SU-DHL-6 (cell line): Measurements from ENCODE around the gene LAGE3.

Experiments
- H2AFZ ChIP-seq: fragments of 200-600 bp; sonication (generic); 2 replicates; pipeline ENCODE4 v1.6.1; 2014; ENCODE audit warnings: low read depth, mild to moderate bottlenecking, moderate library complexity, mixed read lengths, antibody characterized with exemption, low read length; ENCODE audit not compliant: severe bottlenecking
- H3F3A ChIP-seq: fragments of 200-600 bp; shearing (Covaris generic); 2 replicates; pipeline ENCODE4 v1.6.0; 2016; ENCODE audit warnings: antibody characterized with exemption, mild to moderate bottlenecking; ENCODE audit not compliant: insufficient read depth
- H3K27ac ChIP-seq: fragments of 200-600 bp; sonication (generic); 2 replicates; pipeline ENCODE4 v1.5.1; 2016; ENCODE audit warnings: low read depth, mild to moderate bottlenecking, low read length, moderate library complexity, mixed read lengths
- H3K27me3 ChIP-seq: fragments of 200-600 bp; sonication (generic), shearing (Covaris generic); 2 replicates; pipeline ENCODE4 v1.6.0; 2014; ENCODE audit warnings: mild to moderate bottlenecking, low read length
- H3K36me3 ChIP-seq: fragments of 200-600 bp; sonication (generic); 2 replicates; pipeline ENCODE4 v1.6.1; 2014; ENCODE audit warnings: mild to moderate bottlenecking, low read length, mixed read lengths
- H3K4me2 ChIP-seq: fragments of 300-600, 200-600 bp; shearing (Covaris generic), sonication (generic); 2 replicates; pipeline ENCODE4 v1.6.0; 2014; ENCODE audit warnings: low read length, low read depth, mild to moderate bottlenecking; ENCODE audit not compliant: poor library complexity, severe bottlenecking
- H3K4me3 ChIP-seq: fragments of 200-600 bp; sonication (generic); 2 replicates; pipeline ENCODE4 v1.5.1; 2014; ENCODE audit warnings: antibody characterized with exemption, low read length, mild to moderate bottlenecking, mixed read lengths; ENCODE audit not compliant: insufficient read depth, poor library complexity, severe bottlenecking
- H3K79me2 ChIP-seq: fragments of 200-600 bp; sonication (generic); 2 replicates; pipeline ENCODE4 v1.6.1; 2014; ENCODE audit warnings: mild to moderate bottlenecking, low read length, moderate library complexity; ENCODE audit not compliant: insufficient read depth
- H3K9ac ChIP-seq: fragments of 200-600 bp; sonication (generic); 2 replicates; pipeline ENCODE4 v1.7.0; 2014; ENCODE audit warnings: mild to moderate bottlenecking, low read length
- H3K9me2 ChIP-seq: fragments of 200-600 bp; sonication (generic); replicated peaks from 2 replicates; pipeline ENCODE4 v1.6.1; 2014; ENCODE audit warnings: low read length; ENCODE audit not compliant: insufficient read depth
- H3K9me3 ChIP-seq: fragments of 200-600 bp; sonication (generic); 2 replicates; pipeline ENCODE4 v1.6.1; 2014; ENCODE audit warnings: low read length, mixed read lengths; ENCODE audit not compliant: insufficient read depth
- H4K20me1 ChIP-seq: fragments of 200-600 bp; sonication (generic); 2 replicates; pipeline ENCODE4 v1.6.1; 2014; ENCODE audit warnings: low read depth, mild to moderate bottlenecking, antibody characterized with exemption, low read length, moderate library complexity, mixed read lengths
- CTCF ChIP-seq: fragments of 200-600 bp; sonication (generic); IDR thresholded peaks from one replicate; pipeline ENCODE4 v1.5.1; 2017; ENCODE audit warnings: antibody characterized with exemption, mild to moderate bottlenecking, low read length, moderate library complexity; ENCODE audit not compliant: insufficient read depth, poor library complexity, severe bottlenecking
- EZH2phosphoT487 ChIP-seq: fragments of 200-600 bp; sonication (generic), shearing (Covaris generic); conservative IDR thresholded peaks from 2 replicates; pipeline ENCODE4 v1.6.1; 2018; ENCODE audit warnings: mild to moderate bottlenecking, antibody characterized with exemption, low read length, moderate library complexity, mixed read lengths

LAGE3 gene

GRCh38 chrX:154457491-154458115 is 21.5 kb downstream of the LAGE3 start:
- peak overlapping the region; percentile 75 for H3K4me3 ChIP-seq
- no peaks in the 10 kb centered on the region for H3K9me2 ChIP-seq
- peaks cover 10% of the 10 kb centered on the region for H3K79me2 ChIP-seq
- H3K9me3 ChIP-seq, result no peaks in the 10 kb centered on the region
- peak overlapping the region; percentile 80 for H3K9ac ChIP-seq
- H3K27ac ChIP-seq, result peak overlapping the region; percentile 37; the same call in 1 of the 2 replicates
- no peaks in the 10 kb centered on the region for H3K27me3 ChIP-seq
- TF ChIP-seq EZH2phosphoT487 (no peak), CTCF (no peak)
- no peaks in the 10 kb centered on the region for H4K20me1 ChIP-seq
- 0 out of 2 replicates have a peak, but pooled peaks cover 2% of the 10 kb centered on the region for H3F3A ChIP-seq
- peak overlapping the region; percentile 59 for H2AFZ ChIP-seq
- H3K36me3 ChIP-seq, result no peaks in the 10 kb centered on the region
- H3K4me2 ChIP-seq, result peak overlapping the region; percentile 84

GRCh38 chrX:154452823-154453222 is 26.3 kb downstream of the LAGE3 start:
- H3F3A ChIP-seq, result 0 out of 2 replicates have a peak, but pooled peaks cover 2% of the 10 kb centered on the region
- H3K27ac ChIP-seq, result no peak overlapping the region
- no peaks in the 10 kb centered on the region for H3K9me3 ChIP-seq
- H3K79me2 ChIP-seq, result no peaks in the 10 kb centered on the region
- no peak overlapping the region for H3K9ac ChIP-seq
- H3K4me2 ChIP-seq, result no peak overlapping the region
- TF ChIP-seq EZH2phosphoT487 (no peak), CTCF (no peak)
- no peaks in the 10 kb centered on the region for H3K27me3 ChIP-seq
- no peak overlapping the region for H2AFZ ChIP-seq
- H3K4me3 ChIP-seq, result no peak overlapping the region
- H3K36me3 ChIP-seq, result no peaks in the 10 kb centered on the region
- H4K20me1 ChIP-seq, result no peaks in the 10 kb centered on the region
- no peaks in the 10 kb centered on the region for H3K9me2 ChIP-seq

- H2AFZ ChIP-seq, result no peak overlapping the region
- H3K4me3 ChIP-seq, result no peak overlapping the region
- H3F3A ChIP-seq, result no peaks in the 10 kb centered on the region
- no peaks in the 10 kb centered on the region for H3K27me3 ChIP-seq
- no peaks in the 10 kb centered on the region for H3K79me2 ChIP-seq
- H4K20me1 ChIP-seq, result no peaks in the 10 kb centered on the region
- H3K4me2 ChIP-seq, result no peak overlapping the region
- TF ChIP-seq CTCF (no peak), EZH2phosphoT487 (no peak)
- no peaks in the 10 kb centered on the region for H3K9me2 ChIP-seq
- no peak overlapping the region for H3K27ac ChIP-seq
- no peak overlapping the region for H3K9ac ChIP-seq
- no peaks in the 10 kb centered on the region for H3K36me3 ChIP-seq
- H3K9me3 ChIP-seq, result no peaks in the 10 kb centered on the region
Observed at GRCh38 chrX:154450312-154450711, 28.8 kb downstream of the LAGE3 start.
